ENCODE results near the gene HECTD4.

Gene HECTD4

GRCh38 chr12:112198120-112198733, 184.0 kb downstream of the HECTD4 start:
- TF ChIP-seq, protein P1, sequence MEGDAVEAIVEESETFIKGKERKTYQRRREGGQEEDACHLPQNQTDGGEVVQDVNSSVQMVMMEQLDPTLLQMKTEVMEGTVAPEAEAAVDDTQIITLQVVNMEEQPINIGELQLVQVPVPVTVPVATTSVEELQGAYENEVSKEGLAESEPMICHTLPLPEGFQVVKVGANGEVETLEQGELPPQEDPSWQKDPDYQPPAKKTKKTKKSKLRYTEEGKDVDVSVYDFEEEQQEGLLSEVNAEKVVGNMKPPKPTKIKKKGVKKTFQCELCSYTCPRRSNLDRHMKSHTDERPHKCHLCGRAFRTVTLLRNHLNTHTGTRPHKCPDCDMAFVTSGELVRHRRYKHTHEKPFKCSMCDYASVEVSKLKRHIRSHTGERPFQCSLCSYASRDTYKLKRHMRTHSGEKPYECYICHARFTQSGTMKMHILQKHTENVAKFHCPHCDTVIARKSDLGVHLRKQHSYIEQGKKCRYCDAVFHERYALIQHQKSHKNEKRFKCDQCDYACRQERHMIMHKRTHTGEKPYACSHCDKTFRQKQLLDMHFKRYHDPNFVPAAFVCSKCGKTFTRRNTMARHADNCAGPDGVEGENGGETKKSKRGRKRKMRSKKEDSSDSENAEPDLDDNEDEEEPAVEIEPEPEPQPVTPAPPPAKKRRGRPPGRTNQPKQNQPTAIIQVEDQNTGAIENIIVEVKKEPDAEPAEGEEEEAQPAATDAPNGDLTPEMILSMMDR (conservative IDR thresholded peaks at IDR 0.05), result peak; percentile 91
- no peak overlapping the region for H3K27ac ChIP-seq

DNA sequence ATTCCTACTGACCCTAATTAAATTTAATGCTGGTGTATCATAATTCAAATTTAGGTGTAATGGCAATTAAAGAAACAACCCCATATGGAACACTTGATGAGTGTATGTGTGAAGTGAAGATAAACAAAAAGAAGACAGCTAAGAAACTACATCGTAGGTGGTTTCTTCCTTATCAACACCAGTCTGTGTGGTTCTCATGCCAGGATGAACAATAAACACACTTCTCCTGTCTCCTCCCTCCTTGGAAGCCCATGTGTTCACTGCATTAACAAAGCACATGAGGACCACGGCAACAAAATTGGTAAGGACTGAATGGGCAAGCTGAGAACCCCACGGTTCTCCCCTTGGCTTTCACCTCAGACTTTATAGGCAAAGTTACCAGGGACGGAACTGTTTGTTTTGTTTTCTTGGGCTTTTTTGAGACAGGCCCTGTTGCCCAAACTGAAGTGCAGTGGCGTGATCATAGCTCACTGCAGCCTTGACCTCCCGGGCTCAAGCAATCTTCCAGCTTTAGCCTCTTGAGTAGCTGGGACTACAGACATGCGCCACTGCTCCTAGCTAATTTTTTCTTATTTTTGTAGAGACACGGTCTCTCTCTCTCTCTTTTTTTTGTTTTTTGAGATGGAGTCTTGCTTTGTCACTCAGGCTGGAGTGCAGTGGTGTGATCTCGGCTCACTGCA, 185.9 kb downstream of the HECTD4 start:
- no peak overlapping the region for H3K27ac ChIP-seq
- TF ChIP-seq, protein P1 (conservative IDR thresholded peaks at IDR 0.05), result no peak

GRCh38 chr12:112194601-112195247, 187.5 kb downstream of the HECTD4 start:
- TF ChIP-seq, protein P1 (conservative IDR thresholded peaks at IDR 0.05), result no peak
- H3K27ac ChIP-seq, result no peak overlapping the region

DNA sequence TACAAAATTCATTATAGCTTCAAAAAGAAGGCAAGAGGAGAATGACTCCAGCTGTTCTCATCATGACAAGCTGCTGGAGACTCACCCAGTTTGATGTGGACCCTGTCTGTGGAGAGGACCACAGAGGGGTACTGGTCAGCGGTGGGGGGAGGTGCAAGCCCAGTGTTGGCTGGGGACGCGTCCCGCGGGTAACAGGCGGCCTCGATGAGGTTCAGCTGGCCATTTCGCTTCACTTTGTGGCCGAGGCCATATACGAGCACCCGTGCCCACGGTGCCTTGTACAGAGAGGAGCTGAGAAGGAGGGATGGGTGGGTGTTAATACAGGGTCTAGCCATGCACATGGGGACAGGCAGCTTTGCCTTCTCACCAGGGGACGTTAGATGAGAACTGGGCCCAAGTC, 189.8 kb downstream of the HECTD4 start:
- TF ChIP-seq, protein P1 (conservative IDR thresholded peaks at IDR 0.05), result no peak
- peak overlapping the region; percentile 52; the same call in 1 of the 2 replicates for H3K27ac ChIP-seq

GRCh38 chr12:112191840-112192321, 190.3 kb downstream of the HECTD4 start:
- peak overlapping the region; percentile 52 for H3K27ac ChIP-seq
- TF ChIP-seq, protein P1 (conservative IDR thresholded peaks at IDR 0.05), result no peak

DNA sequence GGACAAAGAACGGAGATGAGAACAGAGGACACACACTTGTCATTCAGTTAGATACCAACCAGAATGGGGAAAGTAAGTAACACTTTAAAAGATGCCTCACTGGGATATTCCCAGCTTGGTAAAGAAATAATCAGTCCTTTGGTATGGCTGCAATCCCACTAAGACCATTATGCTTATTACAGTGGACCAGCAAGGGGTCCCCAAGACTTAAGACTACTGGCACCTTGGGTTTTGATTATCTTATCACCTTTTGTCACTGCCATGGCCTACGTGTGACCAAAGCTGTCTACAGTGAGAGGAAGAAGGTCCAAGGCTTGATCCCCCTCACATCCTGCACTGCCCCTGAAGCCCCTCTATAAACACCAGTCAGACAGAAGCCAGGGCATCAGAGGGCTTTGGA, 191.0 kb downstream of the HECTD4 start:
- peak overlapping the region; percentile 52 for H3K27ac ChIP-seq
- TF ChIP-seq, protein P1 (conservative IDR thresholded peaks at IDR 0.05), result no peak
